GM19438 (cell line): ENCODE measurements around the gene TIMM13.
"Not testable (repeated sequence)": the region's sequence is repeated elsewhere in the genome, so short reads cannot be mapped to it uniquely, and the experiment has no call there.

Experiments
- ATAC-seq: cut with Tn5 transposase; IDR thresholded peaks from one replicate; pipeline ENCODE4 v1.9.1; 2021; ENCODE audit warnings: low read depth; ENCODE audit not compliant: unreplicated experiment

TIMM13 gene

GRCh38 chr19:2427429-2428320 is at the start of gene TIMM13:
TSS of gene TIMM13 (minus strand) at chr19:2427586. CDS start at chr19:2427533, 53 bp downstream.
- peak; percentile 54 for ATAC-seq

GRCh38 chr19:2476451-2477140 is 49.2 kb upstream of the TIMM13 start:
- ATAC-seq: no peak

- no peak for ATAC-seq
These were observed 48.5 kb upstream of the TIMM13 start, which contains the start of gene GADD45B for GRCh38 chr19:2475702-2476450. TSS of gene GADD45B (plus strand) at chr19:2476127. CDS start at chr19:2476359, 232 bp downstream.

- no peak for ATAC-seq
These were observed 47.8 kb upstream of the TIMM13 start for GRCh38 chr19:2475018-2475701.

GRCh38 chr19:2474232-2475017 is 47.0 kb upstream of the TIMM13 start:
- ATAC-seq: peak; percentile 39

GRCh38 chr19:2469915-2470200 is 42.5 kb upstream of the TIMM13 start:
- not testable (repeated sequence) for ATAC-seq

GRCh38 chr19:2469102-2469914 is 41.9 kb upstream of the TIMM13 start:
- ATAC-seq: no peak

- ATAC-seq: no peak
These were observed 41.2 kb upstream of the TIMM13 start for GRCh38 chr19:2468596-2468995.

GRCh38 chr19:2464389-2464788 is 37.0 kb upstream of the TIMM13 start:
- no peak for ATAC-seq

- not testable (repeated sequence) for ATAC-seq
These were observed 36.3 kb upstream of the TIMM13 start for GRCh38 chr19:2463694-2464093.

GRCh38 chr19:2462635-2463421 is 35.4 kb upstream of the TIMM13 start:
- no peak for ATAC-seq

- no peak for ATAC-seq
These were observed 34.6 kb upstream of the TIMM13 start for GRCh38 chr19:2461751-2462634.

- ATAC-seq: no peak
These were observed 32.9 kb upstream of the TIMM13 start for GRCh38 chr19:2460245-2460644.

- not testable (repeated sequence) for ATAC-seq
These were observed 31.4 kb upstream of the TIMM13 start for GRCh38 chr19:2458776-2459175.

GRCh38 chr19:2458054-2458453 is 30.7 kb upstream of the TIMM13 start:
- ATAC-seq: no peak

GRCh38 chr19:2457394-2458037 is 30.1 kb upstream of the TIMM13 start:
- no peak for ATAC-seq
